HG03565 (cell line): ENCODE data around the gene AVPR2.

ENCODE experiments used
- ATAC-seq: cut with Tn5 transposase; IDR thresholded peaks from one replicate; pipeline ENCODE4 v1.9.1; 2021; ENCODE audit warnings: mild to moderate bottlenecking, moderate library complexity; ENCODE audit not compliant: unreplicated experiment

AVPR2 gene

DNA sequence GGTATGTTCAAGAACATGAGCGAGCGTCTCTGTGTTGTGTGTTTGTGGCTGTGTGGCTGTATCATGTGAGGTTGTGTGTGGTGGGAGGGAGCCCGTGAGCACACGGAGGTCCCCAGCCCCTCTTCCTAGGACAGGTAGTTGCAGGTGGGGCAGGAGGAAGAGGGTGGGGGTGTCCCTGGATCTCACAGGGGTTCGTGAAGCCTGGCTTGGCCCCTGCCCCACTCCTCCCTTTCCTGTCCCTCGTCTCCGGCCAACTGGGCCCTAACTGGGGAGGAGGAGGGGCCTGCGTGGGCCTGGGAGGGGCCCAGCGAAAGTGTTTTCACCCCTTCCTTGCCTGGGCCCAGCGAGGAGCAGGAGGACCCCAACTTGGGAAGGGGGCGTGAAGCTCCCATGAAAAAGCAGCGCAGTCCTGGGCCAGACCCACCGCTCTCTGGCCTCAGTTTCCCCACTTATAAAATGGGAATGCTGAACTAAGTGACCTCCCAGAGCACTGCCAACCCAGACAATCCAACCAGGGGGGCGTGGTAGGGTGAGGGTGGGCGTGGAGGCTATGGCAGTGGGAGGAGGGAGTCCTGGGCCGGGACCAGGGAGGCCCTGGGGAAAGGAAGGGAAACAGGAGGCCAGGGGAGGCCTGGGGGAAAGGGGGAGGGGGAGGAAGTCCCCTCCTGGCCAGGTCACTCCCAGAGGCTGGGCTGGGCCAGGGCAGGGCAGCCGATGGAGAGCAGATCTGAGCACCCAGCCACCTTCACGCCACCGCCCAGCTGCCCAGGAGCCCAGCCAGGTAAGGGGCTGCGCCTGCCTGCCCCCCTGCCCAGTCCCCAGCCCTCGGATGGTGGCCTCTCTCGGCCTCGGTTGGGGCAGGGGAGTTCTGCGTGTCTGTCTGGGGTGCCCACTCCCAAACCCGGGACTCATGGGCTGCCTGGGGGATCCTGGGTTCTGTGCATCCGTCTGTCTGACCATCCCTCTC lies at the start of gene AVPR2:
Gene AVPR2, plus strand, starts transcription at position 683 of the 967 bp plus-strand sequence. CDS start 473 bp downstream, outside the sequence.
- ATAC-seq = no peak

DNA sequence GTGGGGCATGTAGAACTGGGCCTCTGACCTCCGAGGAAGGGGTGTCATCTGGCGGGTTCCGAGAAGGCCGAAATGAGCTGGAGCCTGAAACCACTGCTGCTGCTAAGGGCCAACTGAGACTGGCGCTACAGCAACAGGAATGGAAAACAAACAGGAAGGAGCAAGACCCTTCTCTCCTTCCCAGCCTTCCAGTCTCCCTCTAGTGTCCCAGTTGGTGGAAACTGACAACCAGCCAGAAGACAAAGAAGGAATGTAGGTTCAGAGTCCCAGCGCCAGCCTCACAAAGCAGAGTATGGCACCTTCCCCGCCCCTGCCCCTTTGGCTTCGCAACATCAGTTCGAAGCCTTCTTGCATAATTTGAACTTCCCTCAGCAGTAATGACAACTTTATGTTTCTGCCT lies 49.8 kb upstream of the AVPR2 start:
- no peak for ATAC-seq

GRCh38 chrX:153857348-153857903 lies 47.0 kb upstream of the AVPR2 start:
- ATAC-seq = no peak

GRCh38 chrX:153861151-153861550 lies 43.3 kb upstream of the AVPR2 start:
- no peak for ATAC-seq

- no peak for ATAC-seq
Observed at GRCh38 chrX:153861733-153862310, 42.7 kb upstream of the AVPR2 start.

DNA sequence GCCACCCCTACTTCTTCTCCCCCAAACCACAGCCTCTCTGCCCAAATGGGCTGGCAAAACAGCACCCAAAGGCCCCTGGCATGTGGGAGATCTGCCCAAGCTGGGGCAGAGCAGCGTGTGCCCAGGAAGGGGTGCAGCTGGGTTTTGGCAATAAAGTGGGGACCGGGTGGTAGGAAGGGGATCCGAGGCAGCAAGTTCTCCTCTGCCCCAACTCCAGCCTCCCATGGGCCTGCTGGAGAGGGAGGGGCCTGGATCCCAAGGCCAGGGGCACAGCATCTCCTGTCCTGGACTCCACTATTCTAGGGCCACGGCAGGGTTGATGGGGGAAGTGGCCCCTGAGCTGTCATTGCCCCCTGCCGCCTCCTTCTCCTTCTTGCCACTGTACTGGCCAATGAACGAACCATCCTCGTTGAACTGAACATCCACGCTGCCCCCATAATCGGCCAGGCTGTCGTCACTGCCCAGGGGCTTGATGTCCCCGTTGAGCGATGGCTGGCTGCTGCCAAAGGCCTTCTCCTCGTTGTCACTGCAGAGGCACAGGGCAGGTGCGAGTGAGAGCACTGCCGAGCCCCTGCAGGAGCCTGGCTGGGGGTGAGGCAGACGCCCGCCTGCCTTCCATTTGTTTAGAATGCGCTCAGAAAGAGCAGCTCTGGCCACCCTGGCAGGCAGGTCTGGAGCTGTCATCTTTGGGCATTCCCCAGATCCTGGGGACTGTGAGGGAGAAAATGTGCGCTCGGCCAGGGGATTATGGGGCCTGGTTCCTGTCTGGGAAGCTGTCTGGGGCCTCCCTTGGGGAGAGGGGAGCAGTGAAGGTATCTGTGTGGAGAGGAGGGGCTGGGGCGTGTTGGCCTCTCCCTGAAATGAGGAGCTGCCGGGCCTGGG lies 41.9 kb upstream of the AVPR2 start:
- no peak for ATAC-seq

GRCh38 chrX:153863251-153863991 lies 41.1 kb upstream of the AVPR2 start:
- ATAC-seq = no peak

DNA sequence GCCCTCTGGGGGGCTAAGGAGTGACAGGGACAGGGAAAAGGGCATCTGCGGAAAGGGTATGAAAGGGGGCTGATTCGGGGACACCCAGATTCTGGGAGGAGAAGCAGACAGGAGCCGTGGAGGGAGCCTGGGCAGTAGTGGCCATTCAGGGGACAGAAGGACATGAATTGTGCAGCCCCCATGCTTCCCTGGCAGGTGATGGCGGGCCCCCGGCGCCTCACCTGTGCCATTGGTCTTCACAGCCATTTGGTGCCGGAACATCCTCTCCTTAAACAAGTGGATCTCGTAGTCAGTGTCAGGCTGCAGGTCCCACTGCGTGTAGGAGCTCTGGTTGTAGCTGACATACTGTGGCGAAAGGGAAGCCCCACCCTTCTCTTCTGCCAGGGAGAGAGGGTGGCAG lies 40.4 kb upstream of the AVPR2 start:
- ATAC-seq = no peak

- no peak for ATAC-seq
Observed at GRCh38 chrX:153864561-153865320, 39.7 kb upstream of the AVPR2 start.

GRCh38 chrX:153865321-153865580 lies 39.2 kb upstream of the AVPR2 start:
- ATAC-seq = no peak

GRCh38 chrX:153865685-153866084 lies 38.8 kb upstream of the AVPR2 start:
- ATAC-seq = no peak

- no peak for ATAC-seq
Observed at GRCh38 chrX:153866302-153867019, 38.0 kb upstream of the AVPR2 start.

- no peak for ATAC-seq
Observed at GRCh38 chrX:153867139-153867538, 37.3 kb upstream of the AVPR2 start.

DNA sequence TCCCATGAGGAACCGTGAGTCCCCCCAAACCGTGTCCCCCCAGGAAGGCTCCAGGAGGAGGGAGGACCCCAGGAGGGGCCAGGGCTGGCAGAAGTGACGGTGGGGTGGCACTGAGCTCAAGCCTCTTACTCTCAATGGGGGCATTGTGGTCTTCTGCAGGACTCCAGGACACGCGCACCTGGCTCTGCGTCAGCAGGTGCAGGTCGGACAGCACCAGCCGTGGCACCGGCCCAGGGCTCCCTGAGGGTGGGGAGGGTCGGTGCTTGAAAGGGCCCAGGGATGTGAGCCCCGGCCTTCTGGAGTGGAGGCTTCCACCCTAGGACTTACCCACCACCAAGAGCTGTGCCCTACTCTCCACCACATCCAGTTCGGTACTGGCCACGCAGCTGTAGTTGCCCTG lies 36.8 kb upstream of the AVPR2 start:
- ATAC-seq = no peak

DNA sequence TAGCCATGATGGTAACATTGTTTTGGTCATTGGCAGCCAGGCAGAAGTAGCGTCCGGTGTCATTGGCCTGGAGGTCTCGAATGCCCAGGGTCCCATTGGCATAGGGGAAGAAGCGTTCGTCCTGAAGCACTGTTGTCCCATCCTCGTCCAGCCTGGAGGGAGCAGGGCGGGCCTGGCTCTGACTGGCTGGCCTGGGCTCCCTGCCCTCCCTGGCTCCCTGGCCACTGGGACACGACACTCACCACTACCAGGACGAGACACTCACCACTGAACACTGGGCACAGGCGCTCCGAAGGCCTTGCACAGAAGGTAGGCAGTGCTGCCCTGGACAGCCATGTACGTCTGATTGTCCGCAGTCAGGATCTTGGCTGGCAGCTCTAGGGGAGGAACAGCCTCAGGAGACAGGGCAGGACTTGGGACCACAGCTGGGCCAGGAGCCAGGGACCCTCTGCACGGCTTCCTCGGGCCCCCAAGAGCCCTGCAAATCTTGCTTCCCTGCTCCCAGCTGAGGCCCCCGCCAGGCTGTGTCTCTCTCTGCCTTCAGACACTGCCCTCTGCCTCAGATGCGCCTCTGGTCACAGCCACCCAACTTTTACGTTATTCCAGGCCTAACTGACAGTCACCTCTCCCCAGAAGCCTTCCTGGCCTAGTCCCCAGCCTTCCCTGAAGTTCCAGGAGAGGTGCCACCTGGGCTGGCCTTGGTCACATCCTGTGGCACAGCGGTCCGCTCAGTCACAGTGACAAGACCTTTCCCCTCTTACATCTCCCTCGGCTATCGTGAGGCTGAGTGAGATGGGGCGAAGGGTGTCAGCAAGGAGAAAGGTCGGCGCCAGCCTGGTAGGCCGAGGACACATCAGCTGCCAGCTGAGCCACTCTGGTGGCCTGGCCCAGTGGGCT lies 35.6 kb upstream of the AVPR2 start:
- ATAC-seq = no peak

GRCh38 chrX:153869473-153870287 lies 34.8 kb upstream of the AVPR2 start:
- ATAC-seq = no peak

GRCh38 chrX:153870288-153870690 lies 34.2 kb upstream of the AVPR2 start:
- no peak for ATAC-seq
